Astrocyte (in vitro differentiated cells and primary cell): ENCODE measurements around the gene F7. TPM values are rescaled to one million over a fixed set of nuclear protein-coding genes. Genes with fewer than 3 reads are reported as not detected.

ENCODE experiments used
- DNase-seq: peaks from one replicate; pipeline ENCODE4 v3.0.0-alpha.2; 2010; ENCODE audit warnings: low read depth
- FAIRE-seq: peaks from 2 replicates; lab custom pipeline; 2011; peaks lifted over from hg19 to GRCh38; lab: Jason Lieb, UNC
- H2AFZ ChIP-seq: 2 replicates; pipeline ENCODE4 v1.6.0; 2012; ENCODE audit warnings: low read depth, low read length, inconsistent platforms
- H3K27ac ChIP-seq: 2 replicates; pipeline ENCODE4 v1.5.1; 2011; ENCODE audit warnings: low read depth, low read length, inconsistent platforms
- H3K27me3 ChIP-seq: 2 replicates; pipeline ENCODE4 v1.6.0; 2011; ENCODE audit warnings: low read length, inconsistent platforms; ENCODE audit not compliant: insufficient read depth
- H3K36me3 ChIP-seq: 2 replicates; pipeline ENCODE4 v1.5.1; 2011; ENCODE audit warnings: low read length, inconsistent platforms; ENCODE audit not compliant: insufficient read depth
- H3K4me1 ChIP-seq: 2 replicates; pipeline ENCODE4 v1.5.1; 2011; ENCODE audit warnings: low read length, inconsistent platforms; ENCODE audit not compliant: insufficient read depth
- H3K4me2 ChIP-seq: 2 replicates; pipeline ENCODE4 v1.6.0; 2012; ENCODE audit warnings: low read length, inconsistent platforms
- H3K4me3 ChIP-seq: 2 replicates; pipeline ENCODE4 v1.5.1; 2011; ENCODE audit warnings: low read depth, mild to moderate bottlenecking, low read length, inconsistent platforms; ENCODE audit not compliant: insufficient read depth
- H3K79me2 ChIP-seq: 2 replicates; pipeline ENCODE4 v1.6.0; 2012; ENCODE audit warnings: mild to moderate bottlenecking, low read length, inconsistent platforms; ENCODE audit not compliant: insufficient read depth
- H3K9ac ChIP-seq: 2 replicates; pipeline ENCODE4 v1.6.0; 2012; ENCODE audit warnings: mild to moderate bottlenecking, low read length, inconsistent platforms
- H3K9me3 ChIP-seq: 2 replicates; pipeline ENCODE4 v1.5.1; 2012; ENCODE audit warnings: low read depth, mild to moderate bottlenecking, low read length, inconsistent platforms; ENCODE audit not compliant: insufficient read depth
- H4K20me1 ChIP-seq: 2 replicates; pipeline ENCODE4 v1.6.0; 2012; ENCODE audit warnings: low read length, inconsistent platforms; ENCODE audit not compliant: insufficient read depth
- H3K27ac Mint-ChIP-seq: one replicate; pipeline ENCODE4 v1.8.0; 2021; ENCODE audit warnings: mild to moderate bottlenecking, mixed read lengths; ENCODE audit not compliant: unreplicated experiment
- H3K27me3 Mint-ChIP-seq: one replicate; pipeline ENCODE4 v1.8.0; 2021; ENCODE audit warnings: low read depth, mixed read lengths; ENCODE audit not compliant: unreplicated experiment
- H3K36me3 Mint-ChIP-seq: one replicate; pipeline ENCODE4 v1.8.0; 2021; ENCODE audit warnings: low read depth, mixed read lengths; ENCODE audit not compliant: unreplicated experiment
- H3K4me1 Mint-ChIP-seq: one replicate; pipeline ENCODE4 v1.8.0; 2021; ENCODE audit warnings: low read depth, mixed read lengths; ENCODE audit not compliant: unreplicated experiment
- H3K4me3 Mint-ChIP-seq: one replicate; pipeline ENCODE4 v1.8.0; 2021; ENCODE audit warnings: mild to moderate bottlenecking, moderate library complexity, mixed read lengths; ENCODE audit not compliant: unreplicated experiment
- H3K9me3 Mint-ChIP-seq: one replicate; pipeline ENCODE4 v1.8.0; 2021; ENCODE audit warnings: mild to moderate bottlenecking, mixed read lengths; ENCODE audit not compliant: unreplicated experiment
- EZH2 ChIP-seq: IDR thresholded peaks from 2 replicates; pipeline ENCODE4 v1.6.1; 2012; ENCODE audit warnings: mild to moderate bottlenecking, low read length, inconsistent platforms; ENCODE audit not compliant: insufficient read depth
- total RNA-seq: library from RNA; stranded (reverse); gene quantifications from 2 replicates; pipeline ENCODE4 v1.2.1, GENCODE V29; 2021
- TF ChIP-seq, protein P1 (sequence below): IDR thresholded peaks from 2 replicates; pipeline ENCODE4 v1.5.1; 2011; ENCODE audit warnings: low read depth, mild to moderate bottlenecking, inconsistent platforms, low read length, moderate library complexity; ENCODE audit not compliant: insufficient read depth

The F7 gene
- total RNA-seq, 1 donor from 2014 or later: not detected

- Histone ChIP-seq H3K9me3 (no peaks in the 10 kb centered on the region), H3K27me3 (no peaks in the 10 kb centered on the region)
- FAIRE-seq: no peak
Measured at GRCh38 chr13:113082198-113083021, 23.2 kb upstream of the F7 start.

DNA sequence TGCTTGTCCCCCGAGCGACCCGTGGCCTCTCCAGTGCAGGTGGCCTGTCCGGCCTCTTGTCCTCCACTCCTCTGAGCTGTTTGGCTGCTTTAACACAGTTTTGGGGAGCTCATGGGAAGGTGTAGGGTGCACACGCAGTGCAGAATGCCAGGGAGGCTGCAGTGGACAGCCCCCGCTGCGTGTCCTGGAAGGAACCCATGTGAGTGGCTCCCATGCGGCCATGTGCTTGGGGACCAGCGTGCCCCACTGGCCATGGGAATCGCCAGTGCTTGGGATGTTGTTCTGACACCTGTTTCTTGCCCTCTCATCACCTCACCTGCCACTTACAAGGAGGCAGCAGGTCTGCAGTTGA is 22.6 kb upstream of the F7 start:
- H3K4me2 ChIP-seq: no peak overlapping the region
- H4K20me1 ChIP-seq: no peaks in the 10 kb centered on the region
- DNase-seq: no peak
- no peaks in the 10 kb centered on the region for H3K4me1 Mint-ChIP-seq
- no peaks in the 10 kb centered on the region for H3K27me3 ChIP-seq
- H3K36me3 ChIP-seq: no peaks in the 10 kb centered on the region
- no peak overlapping the region for H2AFZ ChIP-seq
- no peaks in the 10 kb centered on the region for H3K9me3 Mint-ChIP-seq
- H3K79me2 ChIP-seq: no peaks in the 10 kb centered on the region
- H3K27ac ChIP-seq: no peak overlapping the region
- H3K9me3 ChIP-seq: no peaks in the 10 kb centered on the region
- no peaks in the 10 kb centered on the region for H3K4me1 ChIP-seq
- no peak overlapping the region for H3K4me3 ChIP-seq
- no peak for TF ChIP-seq EZH2
- TF ChIP-seq, protein P1, sequence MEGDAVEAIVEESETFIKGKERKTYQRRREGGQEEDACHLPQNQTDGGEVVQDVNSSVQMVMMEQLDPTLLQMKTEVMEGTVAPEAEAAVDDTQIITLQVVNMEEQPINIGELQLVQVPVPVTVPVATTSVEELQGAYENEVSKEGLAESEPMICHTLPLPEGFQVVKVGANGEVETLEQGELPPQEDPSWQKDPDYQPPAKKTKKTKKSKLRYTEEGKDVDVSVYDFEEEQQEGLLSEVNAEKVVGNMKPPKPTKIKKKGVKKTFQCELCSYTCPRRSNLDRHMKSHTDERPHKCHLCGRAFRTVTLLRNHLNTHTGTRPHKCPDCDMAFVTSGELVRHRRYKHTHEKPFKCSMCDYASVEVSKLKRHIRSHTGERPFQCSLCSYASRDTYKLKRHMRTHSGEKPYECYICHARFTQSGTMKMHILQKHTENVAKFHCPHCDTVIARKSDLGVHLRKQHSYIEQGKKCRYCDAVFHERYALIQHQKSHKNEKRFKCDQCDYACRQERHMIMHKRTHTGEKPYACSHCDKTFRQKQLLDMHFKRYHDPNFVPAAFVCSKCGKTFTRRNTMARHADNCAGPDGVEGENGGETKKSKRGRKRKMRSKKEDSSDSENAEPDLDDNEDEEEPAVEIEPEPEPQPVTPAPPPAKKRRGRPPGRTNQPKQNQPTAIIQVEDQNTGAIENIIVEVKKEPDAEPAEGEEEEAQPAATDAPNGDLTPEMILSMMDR: no peak
- no peak overlapping the region for H3K4me3 Mint-ChIP-seq
- H3K9ac ChIP-seq: no peak overlapping the region
- H3K36me3 Mint-ChIP-seq: no peaks in the 10 kb centered on the region
- no peak for FAIRE-seq
- peaks cover 24% of the 10 kb centered on the region for H3K27me3 Mint-ChIP-seq
- no peak overlapping the region for H3K27ac Mint-ChIP-seq

More at GRCh38 chr13:113082198-113083021, 23.2 kb upstream of the F7 start:
- no peak overlapping the region for H2AFZ ChIP-seq
- no peak for DNase-seq
- no peak overlapping the region for H3K9ac ChIP-seq
- H3K4me1 ChIP-seq: no peaks in the 10 kb centered on the region
- no peaks in the 10 kb centered on the region for H3K79me2 ChIP-seq
- Mint-ChIP-seq H3K27me3 (peaks cover 22% of the 10 kb centered on the region), H3K4me1 (no peaks in the 10 kb centered on the region), H3K27ac (no peak overlapping the region), H3K4me3 (no peak overlapping the region), H3K9me3 (no peaks in the 10 kb centered on the region), H3K36me3 (no peaks in the 10 kb centered on the region)
- no peaks in the 10 kb centered on the region for H4K20me1 ChIP-seq
- TF ChIP-seq EZH2: no peak
- TF ChIP-seq, protein P1: no peak
- H3K4me2 ChIP-seq: no peak overlapping the region
- H3K4me3 ChIP-seq: no peak overlapping the region
- H3K36me3 ChIP-seq: no peaks in the 10 kb centered on the region
- no peak overlapping the region for H3K27ac ChIP-seq

GRCh38 chr13:113083402-113084061 is 22.1 kb upstream of the F7 start:
- Histone ChIP-seq H3K27ac (no peak overlapping the region), H3K27me3 (no peaks in the 10 kb centered on the region), H3K9ac (no peak overlapping the region), H2AFZ (no peak overlapping the region), H3K4me2 (no peak overlapping the region), H3K4me3 (no peak overlapping the region), H3K9me3 (no peaks in the 10 kb centered on the region), H3K4me1 (no peaks in the 10 kb centered on the region), H4K20me1 (no peaks in the 10 kb centered on the region), H3K36me3 (no peaks in the 10 kb centered on the region), H3K79me2 (no peaks in the 10 kb centered on the region)
- FAIRE-seq (no peak), DNase-seq (peak; percentile 12)
- TF ChIP-seq EZH2: no peak
- TF ChIP-seq, protein P1: no peak
- Mint-ChIP-seq H3K4me1 (no peaks in the 10 kb centered on the region), H3K4me3 (no peak overlapping the region), H3K27me3 (peaks cover 24% of the 10 kb centered on the region), H3K27ac (no peak overlapping the region), H3K9me3 (no peaks in the 10 kb centered on the region), H3K36me3 (no peaks in the 10 kb centered on the region)
